WTC11 (cell line): Measurements from ENCODE around the gene HCFC2. TPM values are rescaled to one million over a fixed set of nuclear protein-coding genes. Genes with fewer than 3 reads are reported as not detected.

Experiments used
- ATAC-seq: fragments of 200-7000 bp; cut with Tn5 transposase; 2 replicates; pipeline ENCODE4 v1.10.0; 2021; ENCODE audit warnings: mild to moderate bottlenecking, moderate library complexity
- CTCF ChIA-PET: fragments of 300-600 bp; sonication (Branson Sonifier 250); formaldehyde crosslinking; loops from one replicate; lab custom pipeline; 2021; ENCODE audit warnings: antibody characterized with exemption; lab: Charles Lee
- POLR2A ChIA-PET: fragments of 350-600 bp; sonication (Branson Sonifier 250); formaldehyde crosslinking; loops from one replicate; lab custom pipeline; 2021; ENCODE audit warnings: antibody characterized with exemption; lab: Charles Lee
- DNase-seq: peaks from one replicate; pipeline ENCODE4 v3.0.0; 2021; ENCODE audit warnings: low spot score
- H3K27ac Mint-ChIP-seq: 2 replicates; pipeline ENCODE4 v1.8.0; 2021; ENCODE audit warnings: mixed read lengths
- H3K27me3 Mint-ChIP-seq: 2 replicates; pipeline ENCODE4 v1.8.0; 2021; ENCODE audit warnings: low read depth, mild to moderate bottlenecking, moderate library complexity, mixed read lengths
- H3K36me3 Mint-ChIP-seq: 2 replicates; pipeline ENCODE4 v1.8.0; 2021; ENCODE audit warnings: mixed read lengths
- H3K4me1 Mint-ChIP-seq: 2 replicates; pipeline ENCODE4 v1.8.0; 2022; ENCODE audit warnings: mixed read lengths
- H3K4me3 Mint-ChIP-seq: 2 replicates; pipeline ENCODE4 v1.8.0; 2021; ENCODE audit warnings: mild to moderate bottlenecking, moderate library complexity, mixed read lengths
- H3K9me3 Mint-ChIP-seq: 2 replicates; pipeline ENCODE4 v1.8.0; 2021; ENCODE audit warnings: mixed read lengths
- CREM ChIP-seq: sonication (generic); formaldehyde crosslinking; IDR thresholded peaks from 2 replicates; pipeline ENCODE4 v1.8.1; 2022; ENCODE audit warnings: mild to moderate bottlenecking, missing genetic modification reagents, moderate library complexity
- EMX1 ChIP-seq: fragments of 250-450 bp; sonication (Bioruptor Pico); IDR thresholded peaks from 2 replicates; pipeline ENCODE4 v1.8.0; 2021; ENCODE audit warnings: mild to moderate bottlenecking
- GTF2I ChIP-seq: fragments of 250-450 bp; sonication (Bioruptor Pico); conservative IDR thresholded peaks from 2 replicates; pipeline ENCODE4 v1.4.0; 2021; ENCODE audit warnings: mild to moderate bottlenecking
- IRF2 ChIP-seq: sonication (generic); formaldehyde crosslinking; IDR thresholded peaks from 2 replicates; pipeline ENCODE4 v1.8.0; 2022; ENCODE audit warnings: low read depth, missing genetic modification reagents, borderline replicate concordance
- MXD4 ChIP-seq: fragments of 250-450 bp; sonication (Bioruptor Pico); IDR thresholded peaks from 2 replicates; pipeline ENCODE4 v1.8.0; 2021; ENCODE audit warnings: mild to moderate bottlenecking, moderate library complexity, borderline replicate concordance
- NFATC4 ChIP-seq: fragments of 250-450 bp; sonication (Bioruptor Pico); IDR thresholded peaks from 2 replicates; pipeline ENCODE4 v1.9.0; 2021; ENCODE audit warnings: mild to moderate bottlenecking
- NFE2L1 ChIP-seq: sonication (generic); formaldehyde crosslinking; IDR thresholded peaks from 2 replicates; pipeline ENCODE4 v1.8.1; 2023; ENCODE audit warnings: missing genetic modification reagents
- NR1H2 ChIP-seq: sonication (generic); formaldehyde crosslinking; IDR thresholded peaks from 2 replicates; pipeline ENCODE4 v1.9.0; 2021; ENCODE audit warnings: mild to moderate bottlenecking, moderate library complexity, missing genetic modification reagents
- RORB ChIP-seq: fragments of 250-450 bp; sonication (Bioruptor Pico); IDR thresholded peaks from 2 replicates; pipeline ENCODE4 v1.9.0; 2021; ENCODE audit warnings: mild to moderate bottlenecking
- SMAD3 ChIP-seq: sonication (generic); formaldehyde crosslinking; IDR thresholded peaks from 2 replicates; pipeline ENCODE4 v1.8.0; 2022; ENCODE audit warnings: missing genetic modification reagents, mild to moderate bottlenecking, borderline replicate concordance
- SMAD4 ChIP-seq: sonication (generic); formaldehyde crosslinking; IDR thresholded peaks from 2 replicates; pipeline ENCODE4 v1.8.0; 2022; ENCODE audit warnings: mild to moderate bottlenecking, missing genetic modification reagents
- TCF7 ChIP-seq: sonication (generic); formaldehyde crosslinking; IDR thresholded peaks from 2 replicates; pipeline ENCODE4 v1.8.0; 2022; ENCODE audit warnings: mild to moderate bottlenecking, low read depth, missing genetic modification reagents, moderate library complexity
- TP53 ChIP-seq: sonication (generic); formaldehyde crosslinking; IDR thresholded peaks from 2 replicates; pipeline ENCODE4 v1.8.1; 2023; ENCODE audit warnings: mild to moderate bottlenecking, missing genetic modification reagents
- ZNF138 ChIP-seq: sonication (generic); formaldehyde crosslinking; conservative IDR thresholded peaks from 2 replicates; pipeline ENCODE4 v1.8.1; 2022; ENCODE audit warnings: mild to moderate bottlenecking, moderate library complexity, missing genetic modification reagents
- ZNF416 ChIP-seq: fragments of 250-450 bp; sonication (Bioruptor Pico); IDR thresholded peaks from 2 replicates; pipeline ENCODE4 v1.9.0; 2021; ENCODE audit warnings: mild to moderate bottlenecking, inconsistent platforms
- total RNA-seq: library from RNA; stranded (reverse); gene quantifications from 3 replicates; pipeline ENCODE4 v1.2.3, GENCODE V29; 2021
- TF ChIP-seq, protein P1 (sequence below): sonication (generic); formaldehyde crosslinking; IDR thresholded peaks from 2 replicates; pipeline ENCODE4 v1.8.1; 2022; ENCODE audit warnings: low read depth, missing genetic modification reagents, borderline replicate concordance
- TF ChIP-seq, protein P2 (sequence below): sonication (generic); formaldehyde crosslinking; IDR thresholded peaks from 2 replicates; pipeline ENCODE4 v1.8.1; 2023; ENCODE audit warnings: mild to moderate bottlenecking, missing genetic modification reagents, moderate library complexity
- TF ChIP-seq, protein P3 (sequence below): sonication (generic); formaldehyde crosslinking; IDR thresholded peaks from 2 replicates; pipeline ENCODE4 v1.8.0; 2022; ENCODE audit warnings: missing genetic modification reagents
- TF ChIP-seq, protein P4 (sequence below): sonication (generic); formaldehyde crosslinking; IDR thresholded peaks from 2 replicates; pipeline ENCODE4 v1.8.0; 2023; ENCODE audit warnings: mild to moderate bottlenecking, missing genetic modification reagents
- TF ChIP-seq, protein P5 (sequence below): sonication (generic); formaldehyde crosslinking; conservative IDR thresholded peaks from 2 replicates; pipeline ENCODE4 v1.8.1; 2022; ENCODE audit warnings: mild to moderate bottlenecking, missing genetic modification reagents
- TF ChIP-seq, protein P6 (sequence below): sonication (generic); formaldehyde crosslinking; IDR thresholded peaks from 2 replicates; pipeline ENCODE4 v1.8.1; 2023; ENCODE audit warnings: mild to moderate bottlenecking, missing genetic modification reagents, moderate library complexity
- TF ChIP-seq, protein P7 (sequence below): sonication (generic); formaldehyde crosslinking; IDR thresholded peaks from 2 replicates; pipeline ENCODE4 v1.8.1; 2022; ENCODE audit warnings: missing genetic modification reagents, borderline replicate concordance
- TF ChIP-seq, protein P8 (sequence below): sonication (generic); formaldehyde crosslinking; IDR thresholded peaks from 2 replicates; pipeline ENCODE4 v1.8.1; 2022; ENCODE audit warnings: mild to moderate bottlenecking, moderate library complexity, missing genetic modification reagents

The HCFC2 gene
- total RNA-seq, 1 experiment from 2014 or later = 1.6 TPM

DNA sequence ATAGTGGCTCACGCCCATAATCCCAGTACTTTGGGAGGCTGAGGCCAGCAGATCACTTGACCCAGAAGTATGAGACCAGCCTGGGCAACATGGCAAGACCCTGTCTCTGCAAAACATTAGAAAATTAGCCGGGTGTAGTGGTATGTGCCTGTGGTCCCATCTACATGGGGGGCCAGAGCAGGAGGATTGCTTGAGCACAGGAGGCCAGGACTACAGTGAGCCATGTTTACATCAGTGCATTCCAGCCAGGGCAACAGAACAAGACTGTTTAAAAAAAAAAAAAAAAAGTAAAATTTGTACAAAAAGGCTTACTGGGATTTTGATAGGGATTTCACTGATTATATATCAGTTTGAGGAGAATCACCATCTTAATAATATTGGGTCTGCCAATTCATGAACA, 7.8 kb downstream of the HCFC2 start (continued):
- TF ChIP-seq NR1H2 (CRISPR knock-in tag) (no peak), SMAD3 (CRISPR knock-in tag) (no peak)
- TF ChIP-seq, all 79 proteins: peak for 0

DNA sequence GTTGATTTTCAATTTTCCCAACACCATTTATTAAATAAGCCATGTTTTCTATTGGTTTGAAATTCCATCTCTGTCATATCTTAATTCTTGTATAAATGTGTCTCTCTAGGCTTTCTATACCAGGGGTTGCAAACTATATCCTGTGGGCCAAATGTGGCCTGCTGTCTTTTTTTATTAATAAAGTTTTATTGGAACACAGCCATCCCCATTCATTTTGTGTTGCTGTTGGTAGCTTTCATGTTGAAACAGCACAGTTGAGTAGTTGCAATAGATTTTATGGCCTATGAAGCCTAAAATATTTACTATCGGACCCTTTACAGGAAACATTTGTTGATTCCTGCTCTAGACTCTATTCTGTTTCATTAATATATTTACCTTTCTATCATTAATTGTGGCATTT, 9.4 kb downstream of the HCFC2 start:
- ChIA-PET CTCF (interaction anchor here (1.9 kb wide), 1 partner anchor 35 kb away, joined by 5 read pairs; no protein-coding TSS in a partner anchor), POLR2A (no interaction called here)
- Mint-ChIP-seq H3K9me3 (no peaks in the 10 kb centered on the region), H3K4me3 (no peak overlapping the region), H3K36me3 (no peaks in the 10 kb centered on the region), H3K4me1 (peaks cover 2% of the 10 kb centered on the region), H3K27ac (no peak overlapping the region), H3K27me3 (no peaks in the 10 kb centered on the region)
- TF ChIP-seq TP53 (CRISPR knock-in tag) (no peak), GTF2I (CRISPR knock-in tag) (no peak), CREM (CRISPR knock-in tag) (no peak), MXD4 (CRISPR knock-in tag) (no peak), ZNF416 (CRISPR knock-in tag) (no peak), TCF7 (CRISPR knock-in tag) (no peak), SMAD4 (CRISPR knock-in tag) (no peak), IRF2 (CRISPR knock-in tag) (no peak), RORB (CRISPR knock-in tag) (no peak)
- TF ChIP-seq, protein P1, sequence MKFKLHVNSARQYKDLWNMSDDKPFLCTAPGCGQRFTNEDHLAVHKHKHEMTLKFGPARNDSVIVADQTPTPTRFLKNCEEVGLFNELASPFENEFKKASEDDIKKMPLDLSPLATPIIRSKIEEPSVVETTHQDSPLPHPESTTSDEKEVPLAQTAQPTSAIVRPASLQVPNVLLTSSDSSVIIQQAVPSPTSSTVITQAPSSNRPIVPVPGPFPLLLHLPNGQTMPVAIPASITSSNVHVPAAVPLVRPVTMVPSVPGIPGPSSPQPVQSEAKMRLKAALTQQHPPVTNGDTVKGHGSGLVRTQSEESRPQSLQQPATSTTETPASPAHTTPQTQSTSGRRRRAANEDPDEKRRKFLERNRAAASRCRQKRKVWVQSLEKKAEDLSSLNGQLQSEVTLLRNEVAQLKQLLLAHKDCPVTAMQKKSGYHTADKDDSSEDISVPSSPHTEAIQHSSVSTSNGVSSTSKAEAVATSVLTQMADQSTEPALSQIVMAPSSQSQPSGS (CRISPR knock-in tag) = no peak
- TF ChIP-seq, protein P2, sequence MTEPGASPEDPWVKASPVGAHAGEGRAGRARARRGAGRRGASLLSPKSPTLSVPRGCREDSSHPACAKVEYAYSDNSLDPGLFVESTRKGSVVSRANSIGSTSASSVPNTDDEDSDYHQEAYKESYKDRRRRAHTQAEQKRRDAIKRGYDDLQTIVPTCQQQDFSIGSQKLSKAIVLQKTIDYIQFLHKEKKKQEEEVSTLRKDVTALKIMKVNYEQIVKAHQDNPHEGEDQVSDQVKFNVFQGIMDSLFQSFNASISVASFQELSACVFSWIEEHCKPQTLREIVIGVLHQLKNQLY (CRISPR knock-in tag) = no peak
- TF ChIP-seq, protein P3, sequence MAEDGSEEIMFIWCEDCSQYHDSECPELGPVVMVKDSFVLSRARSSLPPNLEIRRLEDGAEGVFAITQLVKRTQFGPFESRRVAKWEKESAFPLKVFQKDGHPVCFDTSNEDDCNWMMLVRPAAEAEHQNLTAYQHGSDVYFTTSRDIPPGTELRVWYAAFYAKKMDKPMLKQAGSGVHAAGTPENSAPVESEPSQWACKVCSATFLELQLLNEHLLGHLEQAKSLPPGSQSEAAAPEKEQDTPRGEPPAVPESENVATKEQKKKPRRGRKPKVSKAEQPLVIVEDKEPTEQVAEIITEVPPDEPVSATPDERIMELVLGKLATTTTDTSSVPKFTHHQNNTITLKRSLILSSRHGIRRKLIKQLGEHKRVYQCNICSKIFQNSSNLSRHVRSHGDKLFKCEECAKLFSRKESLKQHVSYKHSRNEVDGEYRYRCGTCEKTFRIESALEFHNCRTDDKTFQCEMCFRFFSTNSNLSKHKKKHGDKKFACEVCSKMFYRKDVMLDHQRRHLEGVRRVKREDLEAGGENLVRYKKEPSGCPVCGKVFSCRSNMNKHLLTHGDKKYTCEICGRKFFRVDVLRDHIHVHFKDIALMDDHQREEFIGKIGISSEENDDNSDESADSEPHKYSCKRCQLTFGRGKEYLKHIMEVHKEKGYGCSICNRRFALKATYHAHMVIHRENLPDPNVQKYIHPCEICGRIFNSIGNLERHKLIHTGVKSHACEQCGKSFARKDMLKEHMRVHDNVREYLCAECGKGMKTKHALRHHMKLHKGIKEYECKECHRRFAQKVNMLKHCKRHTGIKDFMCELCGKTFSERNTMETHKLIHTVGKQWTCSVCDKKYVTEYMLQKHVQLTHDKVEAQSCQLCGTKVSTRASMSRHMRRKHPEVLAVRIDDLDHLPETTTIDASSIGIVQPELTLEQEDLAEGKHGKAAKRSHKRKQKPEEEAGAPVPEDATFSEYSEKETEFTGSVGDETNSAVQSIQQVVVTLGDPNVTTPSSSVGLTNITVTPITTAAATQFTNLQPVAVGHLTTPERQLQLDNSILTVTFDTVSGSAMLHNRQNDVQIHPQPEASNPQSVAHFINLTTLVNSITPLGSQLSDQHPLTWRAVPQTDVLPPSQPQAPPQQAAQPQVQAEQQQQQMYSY (CRISPR knock-in tag) = no peak
- ATAC-seq = no peak
- no peak for DNase-seq

DNA sequence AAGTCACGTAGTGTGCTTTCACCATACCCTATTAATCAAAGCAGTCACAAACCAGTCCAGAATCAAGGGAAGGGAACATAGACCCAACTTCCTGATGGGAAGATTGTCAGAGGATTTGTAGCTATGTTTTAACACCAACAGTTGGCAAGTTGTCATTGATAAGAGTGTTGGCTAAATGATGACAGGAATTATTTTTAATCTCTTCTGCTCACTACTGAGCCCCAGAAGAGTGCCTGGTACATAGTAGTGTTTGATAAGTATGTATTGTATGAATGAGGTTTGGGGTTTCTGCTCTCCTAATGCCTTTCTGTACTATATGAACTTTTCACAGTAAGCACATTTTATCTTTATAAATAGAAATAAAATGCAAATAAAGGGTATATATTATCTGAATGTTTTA, 14.7 kb downstream of the HCFC2 start:
- Mint-ChIP-seq H3K4me3 (no peak overlapping the region), H3K9me3 (no peaks in the 10 kb centered on the region), H3K27ac (no peak overlapping the region), H3K36me3 (no peaks in the 10 kb centered on the region), H3K27me3 (no peaks in the 10 kb centered on the region), H3K4me1 (no peaks in the 10 kb centered on the region)
- POLR2A ChIA-PET = no interaction called here
- DNase-seq (no peak), ATAC-seq (no peak)
- CTCF ChIA-PET = interaction anchor here (1.2 to 2.0 kb wide), 2 partner anchors 21 to 30 kb away, joined by 4 to 5 read pairs; no protein-coding TSS in a partner anchor
- no peak for TF ChIP-seq EMX1 (CRISPR knock-in tag)
- TF ChIP-seq NFE2L1 (CRISPR knock-in tag) = no peak
- TF ChIP-seq ZNF138 = no peak
- TF ChIP-seq, protein P4, sequence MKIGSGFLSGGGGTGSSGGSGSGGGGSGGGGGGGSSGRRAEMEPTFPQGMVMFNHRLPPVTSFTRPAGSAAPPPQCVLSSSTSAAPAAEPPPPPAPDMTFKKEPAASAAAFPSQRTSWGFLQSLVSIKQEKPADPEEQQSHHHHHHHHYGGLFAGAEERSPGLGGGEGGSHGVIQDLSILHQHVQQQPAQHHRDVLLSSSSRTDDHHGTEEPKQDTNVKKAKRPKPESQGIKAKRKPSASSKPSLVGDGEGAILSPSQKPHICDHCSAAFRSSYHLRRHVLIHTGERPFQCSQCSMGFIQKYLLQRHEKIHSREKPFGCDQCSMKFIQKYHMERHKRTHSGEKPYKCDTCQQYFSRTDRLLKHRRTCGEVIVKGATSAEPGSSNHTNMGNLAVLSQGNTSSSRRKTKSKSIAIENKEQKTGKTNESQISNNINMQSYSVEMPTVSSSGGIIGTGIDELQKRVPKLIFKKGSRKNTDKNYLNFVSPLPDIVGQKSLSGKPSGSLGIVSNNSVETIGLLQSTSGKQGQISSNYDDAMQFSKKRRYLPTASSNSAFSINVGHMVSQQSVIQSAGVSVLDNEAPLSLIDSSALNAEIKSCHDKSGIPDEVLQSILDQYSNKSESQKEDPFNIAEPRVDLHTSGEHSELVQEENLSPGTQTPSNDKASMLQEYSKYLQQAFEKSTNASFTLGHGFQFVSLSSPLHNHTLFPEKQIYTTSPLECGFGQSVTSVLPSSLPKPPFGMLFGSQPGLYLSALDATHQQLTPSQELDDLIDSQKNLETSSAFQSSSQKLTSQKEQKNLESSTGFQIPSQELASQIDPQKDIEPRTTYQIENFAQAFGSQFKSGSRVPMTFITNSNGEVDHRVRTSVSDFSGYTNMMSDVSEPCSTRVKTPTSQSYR (CRISPR knock-in tag) = no peak
- no peak for TF ChIP-seq NFATC4 (CRISPR knock-in tag)
- TF ChIP-seq, protein P5, sequence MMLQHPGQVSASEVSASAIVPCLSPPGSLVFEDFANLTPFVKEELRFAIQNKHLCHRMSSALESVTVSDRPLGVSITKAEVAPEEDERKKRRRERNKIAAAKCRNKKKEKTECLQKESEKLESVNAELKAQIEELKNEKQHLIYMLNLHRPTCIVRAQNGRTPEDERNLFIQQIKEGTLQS = no peak
- TF ChIP-seq, protein P6, sequence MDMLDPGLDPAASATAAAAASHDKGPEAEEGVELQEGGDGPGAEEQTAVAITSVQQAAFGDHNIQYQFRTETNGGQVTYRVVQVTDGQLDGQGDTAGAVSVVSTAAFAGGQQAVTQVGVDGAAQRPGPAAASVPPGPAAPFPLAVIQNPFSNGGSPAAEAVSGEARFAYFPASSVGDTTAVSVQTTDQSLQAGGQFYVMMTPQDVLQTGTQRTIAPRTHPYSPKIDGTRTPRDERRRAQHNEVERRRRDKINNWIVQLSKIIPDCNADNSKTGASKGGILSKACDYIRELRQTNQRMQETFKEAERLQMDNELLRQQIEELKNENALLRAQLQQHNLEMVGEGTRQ = no peak
- TF ChIP-seq, protein P7, sequence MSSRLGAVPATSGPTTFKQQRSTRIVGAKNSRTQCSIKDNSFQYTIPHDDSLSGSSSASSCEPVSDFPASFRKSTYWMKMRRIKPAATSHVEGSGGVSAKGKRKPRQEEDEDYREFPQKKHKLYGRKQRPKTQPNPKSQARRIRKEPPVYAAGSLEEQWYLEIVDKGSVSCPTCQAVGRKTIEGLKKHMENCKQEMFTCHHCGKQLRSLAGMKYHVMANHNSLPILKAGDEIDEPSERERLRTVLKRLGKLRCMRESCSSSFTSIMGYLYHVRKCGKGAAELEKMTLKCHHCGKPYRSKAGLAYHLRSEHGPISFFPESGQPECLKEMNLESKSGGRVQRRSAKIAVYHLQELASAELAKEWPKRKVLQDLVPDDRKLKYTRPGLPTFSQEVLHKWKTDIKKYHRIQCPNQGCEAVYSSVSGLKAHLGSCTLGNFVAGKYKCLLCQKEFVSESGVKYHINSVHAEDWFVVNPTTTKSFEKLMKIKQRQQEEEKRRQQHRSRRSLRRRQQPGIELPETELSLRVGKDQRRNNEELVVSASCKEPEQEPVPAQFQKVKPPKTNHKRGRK (CRISPR knock-in tag) = no peak
- TF ChIP-seq, protein P8, sequence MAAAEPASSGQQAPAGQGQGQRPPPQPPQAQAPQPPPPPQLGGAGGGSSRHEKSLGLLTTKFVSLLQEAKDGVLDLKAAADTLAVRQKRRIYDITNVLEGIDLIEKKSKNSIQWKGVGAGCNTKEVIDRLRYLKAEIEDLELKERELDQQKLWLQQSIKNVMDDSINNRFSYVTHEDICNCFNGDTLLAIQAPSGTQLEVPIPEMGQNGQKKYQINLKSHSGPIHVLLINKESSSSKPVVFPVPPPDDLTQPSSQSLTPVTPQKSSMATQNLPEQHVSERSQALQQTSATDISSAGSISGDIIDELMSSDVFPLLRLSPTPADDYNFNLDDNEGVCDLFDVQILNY = no peak
